Measurements from ENCODE around the gene TFF3. TPM values are rescaled to one million over a fixed set of nuclear protein-coding genes. Genes with fewer than 3 reads are reported as not detected.

Gene TFF3
- total RNA-seq, 1 experiment from 2014 or later = not detected

- DNase-seq (ENCODE audit: low read depth) = no peak
Measured at GRCh38 chr21:42321845-42322244, 6.6 kb upstream of the TFF3 start.

GRCh38 chr21:42321231-42321630, 6.0 kb upstream of the TFF3 start:
- DNase-seq (ENCODE audit: low read depth) = no peak

GRCh38 chr21:42320791-42321190, 5.6 kb upstream of the TFF3 start:
- DNase-seq (ENCODE audit: low read depth) = no peak

- no peak for DNase-seq (ENCODE audit: low read depth)
Measured at GRCh38 chr21:42319851-42320572, 4.8 kb upstream of the TFF3 start.

- no peak for DNase-seq (ENCODE audit: low read depth)
Measured at GRCh38 chr21:42319376-42319775, 4.2 kb upstream of the TFF3 start.

- no peak for DNase-seq (ENCODE audit: low read depth)
Measured at GRCh38 chr21:42317826-42318746, 2.9 kb upstream of the TFF3 start.

- no peak for DNase-seq (ENCODE audit: low read depth)
Measured at GRCh38 chr21:42317341-42317741, 2.1 kb upstream of the TFF3 start.

- DNase-seq (ENCODE audit: low read depth) = no peak
Measured at GRCh38 chr21:42316891-42317290, 1.7 kb upstream of the TFF3 start.

- DNase-seq (ENCODE audit: low read depth) = no peak
Measured at GRCh38 chr21:42314616-42315295, 453 bp downstream of the TFF3 start.

- no peak for DNase-seq (ENCODE audit: low read depth)
Measured at GRCh38 chr21:42313501-42313969, 1.7 kb downstream of the TFF3 start.

GRCh38 chr21:42312626-42313104, 2.5 kb downstream of the TFF3 start:
- no peak for DNase-seq (ENCODE audit: low read depth)

GRCh38 chr21:42311816-42312625, 3.2 kb downstream of the TFF3 start:
- no peak for DNase-seq (ENCODE audit: low read depth)

GRCh38 chr21:42311160-42311559, 4.0 kb downstream of the TFF3 start:
- no peak for DNase-seq (ENCODE audit: low read depth)

- DNase-seq (ENCODE audit: low read depth) = no peak
Measured at GRCh38 chr21:42310411-42311001, 4.7 kb downstream of the TFF3 start.

GRCh38 chr21:42309753-42310213, 5.4 kb downstream of the TFF3 start:
- DNase-seq (ENCODE audit: low read depth) = peak; percentile 11

GRCh38 chr21:42308914-42309752, 6.1 kb downstream of the TFF3 start:
- no peak for DNase-seq (ENCODE audit: low read depth)

- no peak for DNase-seq (ENCODE audit: low read depth)
Measured at GRCh38 chr21:42308161-42308913, 6.9 kb downstream of the TFF3 start.

- DNase-seq (ENCODE audit: low read depth) = no peak
Measured at GRCh38 chr21:42307106-42307505, 8.1 kb downstream of the TFF3 start.
